Effector CD4-positive, alpha-beta T cell (primary cell): ENCODE data around the gene OCA2.
"Not testable (repeated sequence)": the region's sequence is repeated elsewhere in the genome, so short reads cannot be mapped to it uniquely, and the experiment has no call there.

ENCODE experiments used
- DNase-seq: peaks from one replicate; pipeline ENCODE4 v3.0.0-alpha.2; 2020

OCA2 gene

DNA sequence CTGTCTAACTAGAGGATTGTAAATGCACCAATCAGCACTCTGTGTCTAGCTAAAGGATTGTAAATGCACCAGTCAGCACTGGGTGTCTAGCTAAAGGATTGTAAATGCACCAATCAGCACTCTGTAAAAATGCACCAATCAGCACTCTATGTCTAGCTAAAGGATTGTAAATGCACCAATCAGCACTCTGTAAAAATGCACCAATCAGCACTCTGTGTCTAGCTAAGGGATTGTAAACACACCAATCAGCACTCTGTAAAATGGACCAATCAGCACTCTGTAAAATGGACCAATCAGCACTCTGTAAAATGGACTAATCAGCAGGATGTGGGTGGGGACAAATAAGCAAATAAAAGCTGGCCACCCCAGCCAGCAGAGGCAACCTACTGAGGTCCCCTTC, 331.7 kb downstream of the OCA2 start:
- DNase-seq, result not testable (repeated sequence)

DNA sequence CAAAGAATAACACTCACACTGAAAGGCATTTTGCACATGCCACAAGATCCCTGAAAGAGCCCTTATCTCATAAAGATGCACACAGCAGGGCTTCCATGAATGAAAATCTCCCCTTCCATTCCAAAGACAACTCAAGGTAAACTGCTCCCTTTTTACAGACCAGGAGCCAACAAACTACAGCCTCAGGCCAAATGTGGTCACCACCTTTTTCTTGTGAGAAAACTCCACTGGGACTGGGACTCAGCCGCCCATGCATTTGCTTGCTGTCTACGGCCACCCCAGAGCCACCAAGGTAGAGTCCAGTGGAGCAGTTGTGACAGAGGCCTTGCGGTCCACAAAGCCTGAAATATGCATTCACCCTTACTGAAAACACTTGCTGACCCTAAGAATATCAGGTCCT, 334.8 kb downstream of the OCA2 start:
- DNase-seq, result no peak

DNA sequence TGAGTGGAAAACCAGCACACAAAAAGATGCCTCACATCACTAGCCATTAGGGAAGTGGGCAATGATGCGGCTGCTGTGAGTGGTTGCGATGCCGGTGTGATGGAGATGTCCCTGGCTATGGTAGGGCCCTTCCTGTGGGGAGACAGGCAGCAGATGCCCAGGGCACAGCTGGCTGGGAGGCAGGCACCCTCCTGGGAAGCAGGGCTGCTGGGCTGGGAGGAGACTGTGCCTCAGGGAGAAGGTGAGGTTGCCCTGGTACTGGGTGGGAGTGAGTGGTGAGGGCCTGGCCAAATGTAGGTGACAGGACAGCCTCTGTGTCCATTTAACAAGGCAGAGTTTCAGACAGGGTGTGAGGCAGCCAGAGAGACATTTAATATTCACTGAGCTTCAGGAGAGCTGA, 335.6 kb downstream of the OCA2 start:
- DNase-seq, result no peak

DNA sequence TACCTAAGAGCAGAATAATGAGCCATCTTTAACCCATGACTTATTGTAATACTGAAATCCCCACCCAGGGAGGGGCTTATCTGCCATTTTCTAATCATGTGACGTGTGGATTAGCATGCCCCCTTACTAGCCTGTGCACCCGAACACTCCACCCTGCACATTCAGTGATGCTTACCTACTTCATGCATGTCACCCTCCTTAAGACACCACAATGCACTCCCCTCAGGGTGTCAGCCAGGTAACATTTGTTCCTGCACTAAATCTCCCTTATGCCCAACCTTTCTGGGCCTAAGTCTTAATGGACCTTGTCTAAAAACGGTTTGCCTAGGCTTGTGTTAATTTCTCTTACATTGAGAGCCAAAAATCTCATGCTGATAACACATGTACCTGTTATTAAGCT, 336.6 kb downstream of the OCA2 start:
- no peak for DNase-seq

DNA sequence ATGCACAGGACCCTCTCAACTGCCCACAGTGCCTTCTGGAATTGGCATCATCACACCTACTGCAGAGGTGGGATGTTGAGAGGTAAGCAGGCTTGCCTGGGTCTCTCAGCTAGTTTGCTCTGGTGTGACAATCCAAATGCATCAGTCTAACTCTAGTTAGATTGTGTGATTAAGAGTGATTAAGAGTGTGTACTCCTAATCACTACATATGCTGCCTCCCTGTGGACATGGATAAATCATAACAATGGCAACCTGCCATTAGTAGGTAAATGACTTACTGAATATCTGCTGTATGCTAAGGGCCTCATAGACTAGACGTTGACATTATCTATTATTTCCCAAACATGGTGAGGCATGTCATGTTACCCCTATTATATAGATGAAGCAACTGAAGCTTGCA, 342.1 kb downstream of the OCA2 start:
- no peak for DNase-seq

DNA sequence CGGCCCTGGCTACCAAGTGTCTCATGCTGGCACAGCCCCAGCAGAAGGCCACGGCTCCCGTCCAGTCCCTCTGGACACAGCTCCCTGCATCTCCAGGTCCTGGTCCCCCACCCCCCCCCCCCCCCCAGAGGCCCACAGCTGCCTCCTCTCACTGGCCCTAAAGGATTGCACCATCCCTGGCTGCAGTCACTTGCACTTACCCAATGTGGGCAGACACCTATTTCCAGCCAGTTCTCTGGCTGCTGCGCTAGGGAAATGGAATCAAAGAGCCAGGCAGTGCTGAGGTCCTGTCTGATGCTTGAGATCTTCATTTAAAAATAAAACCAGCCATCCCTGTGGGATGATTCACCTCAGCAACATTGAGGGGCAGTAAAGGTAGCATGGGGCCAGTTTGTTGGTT, 346.4 kb downstream of the OCA2 start:
- no peak for DNase-seq

DNA sequence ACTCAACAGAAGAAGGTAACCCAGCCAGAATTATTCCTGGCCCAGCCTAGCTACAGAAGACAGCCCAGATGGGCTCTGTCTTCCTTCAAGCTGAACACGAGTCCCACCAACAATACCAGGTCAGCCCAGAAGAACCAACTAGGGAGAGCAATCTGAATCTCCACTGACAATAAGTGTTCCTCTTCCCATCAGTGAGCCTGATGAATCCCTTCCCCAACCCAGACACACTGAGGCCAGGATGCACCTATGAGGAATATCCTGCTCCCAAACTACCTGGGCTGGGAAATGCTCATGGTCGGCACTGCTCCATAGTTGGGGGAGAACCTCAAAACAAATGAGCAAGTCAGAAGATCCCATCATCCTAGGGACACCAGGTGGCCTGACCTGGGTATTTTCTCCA, 351.1 kb downstream of the OCA2 start:
- no peak for DNase-seq

DNA sequence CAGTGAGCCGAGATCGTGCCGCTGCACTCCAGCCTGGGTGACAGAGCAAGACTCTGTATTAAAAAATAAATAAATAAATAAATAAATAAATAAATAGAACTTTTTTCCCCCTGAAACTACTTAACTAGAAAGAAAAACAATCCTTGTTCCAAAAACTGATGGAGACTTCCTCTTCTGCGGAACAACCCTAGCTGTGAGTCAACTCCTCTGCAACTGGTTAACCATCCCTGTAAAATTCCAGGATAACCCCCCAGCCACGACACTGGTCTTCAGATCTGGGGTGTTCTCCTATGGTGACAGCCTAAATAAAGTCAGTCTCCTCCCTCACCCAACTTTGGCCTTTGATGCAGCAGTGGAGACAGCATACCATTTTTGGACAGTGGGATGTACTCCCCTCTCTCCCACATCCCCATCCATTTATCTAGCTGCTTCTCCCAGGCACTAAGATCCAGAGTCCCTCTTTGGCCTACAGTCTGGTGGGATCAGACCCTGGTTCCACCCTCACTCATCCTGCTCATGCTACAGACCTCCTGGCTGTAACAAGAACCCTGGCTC, 352.6 kb downstream of the OCA2 start:
- no peak for DNase-seq

DNA sequence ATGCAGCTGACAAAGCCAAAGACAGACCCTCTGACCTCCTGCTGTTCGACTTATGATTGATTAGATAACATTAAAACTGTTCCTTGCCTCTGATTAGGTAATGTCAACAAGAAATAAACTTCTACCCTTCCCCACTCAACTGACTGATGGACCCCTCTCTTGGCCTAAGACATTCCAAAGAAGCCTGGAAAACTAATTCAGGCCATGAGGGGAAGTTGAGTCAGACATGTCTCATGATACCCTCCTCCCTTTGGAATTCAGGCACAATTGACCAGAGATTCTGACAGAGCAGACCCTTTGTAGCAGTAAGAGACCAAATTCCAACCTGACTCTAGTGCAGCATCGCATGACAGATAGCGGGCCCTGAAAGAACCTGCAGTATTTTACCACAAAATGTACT, 354.5 kb downstream of the OCA2 start:
- DNase-seq, result no peak

DNA sequence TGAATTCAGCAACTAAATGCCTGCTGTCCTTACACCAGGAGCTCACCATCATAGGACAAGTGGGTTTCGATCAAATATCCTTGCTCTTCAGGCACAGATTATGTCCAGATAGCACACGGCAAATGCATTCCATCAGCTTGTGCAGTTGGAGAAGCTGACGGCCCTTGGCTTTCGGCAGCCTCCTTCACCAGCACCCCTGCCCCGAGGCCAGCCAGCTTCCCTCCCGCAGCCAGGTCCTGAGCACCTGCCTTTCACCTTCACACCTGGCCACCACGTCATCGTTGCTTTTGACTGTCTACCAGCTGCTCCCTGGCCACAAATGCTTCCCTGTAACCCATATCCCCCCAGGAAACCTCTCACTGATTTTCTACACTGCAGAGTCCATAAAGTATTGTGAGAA, 355.5 kb downstream of the OCA2 start:
- no peak for DNase-seq

DNA sequence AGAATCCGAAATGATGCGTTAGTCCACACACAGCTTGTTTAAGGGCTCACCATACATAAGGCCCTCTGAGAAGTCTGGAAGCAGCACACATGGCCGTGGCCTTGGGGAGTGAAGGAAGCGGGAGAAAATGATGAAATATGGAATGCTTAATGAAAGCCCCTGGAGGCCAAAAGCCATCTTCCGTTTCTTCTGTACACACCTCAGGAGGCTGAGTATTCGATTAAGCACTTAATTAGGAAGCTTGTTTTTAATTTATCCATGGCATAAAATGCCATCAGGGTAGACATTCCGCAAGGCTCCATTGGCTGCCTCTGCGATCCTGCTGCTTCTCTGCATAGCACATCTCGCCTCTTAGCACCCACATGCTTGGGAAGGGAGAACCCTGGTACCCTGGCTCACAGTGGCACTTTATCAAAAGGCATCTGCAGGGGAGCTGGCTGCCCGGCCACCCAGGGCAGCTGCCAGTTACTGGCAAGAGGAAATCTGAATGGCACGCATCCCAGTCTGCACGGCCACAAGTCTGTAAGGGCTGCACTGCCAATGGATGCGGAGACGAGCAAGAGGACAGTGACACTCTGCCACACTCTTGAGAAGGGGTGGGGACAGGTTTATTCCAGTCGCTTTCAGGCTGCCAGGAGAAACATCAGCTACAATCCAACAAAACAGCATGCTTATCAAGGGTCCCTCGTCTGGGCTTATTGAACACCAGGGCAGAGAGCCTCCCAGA, 356.2 kb downstream of the OCA2 start:
- DNase-seq, result no peak

DNA sequence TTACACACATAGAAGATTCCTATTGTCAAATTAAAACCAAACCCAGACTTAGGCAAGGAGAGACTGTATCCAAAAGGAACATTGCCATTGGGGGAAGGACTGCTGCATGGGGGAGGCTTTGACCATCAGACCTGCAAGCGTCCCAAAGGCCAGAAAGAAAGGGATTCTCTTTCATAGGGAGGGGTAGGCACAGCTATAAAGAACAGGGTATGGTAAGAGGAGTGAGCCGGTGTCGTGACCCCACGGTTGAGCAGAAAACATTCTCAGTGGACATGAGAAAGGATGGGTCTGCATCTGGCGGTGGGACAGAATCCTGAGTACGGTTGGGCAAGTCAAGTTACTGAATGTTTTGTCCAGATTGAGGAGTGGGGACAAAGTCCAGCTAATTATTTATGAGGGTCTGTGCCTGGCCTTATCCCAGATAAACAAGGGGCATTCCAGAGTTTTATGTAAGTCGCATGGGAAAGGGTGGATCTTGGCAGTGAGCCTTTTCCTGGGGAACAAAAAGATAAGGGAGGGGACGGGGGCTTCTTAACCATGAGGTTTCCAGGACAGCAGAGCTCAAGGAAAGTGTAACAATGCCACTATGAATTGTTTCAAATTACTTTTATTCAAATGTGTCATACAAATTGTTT, 357.8 kb downstream of the OCA2 start:
- no peak for DNase-seq

DNA sequence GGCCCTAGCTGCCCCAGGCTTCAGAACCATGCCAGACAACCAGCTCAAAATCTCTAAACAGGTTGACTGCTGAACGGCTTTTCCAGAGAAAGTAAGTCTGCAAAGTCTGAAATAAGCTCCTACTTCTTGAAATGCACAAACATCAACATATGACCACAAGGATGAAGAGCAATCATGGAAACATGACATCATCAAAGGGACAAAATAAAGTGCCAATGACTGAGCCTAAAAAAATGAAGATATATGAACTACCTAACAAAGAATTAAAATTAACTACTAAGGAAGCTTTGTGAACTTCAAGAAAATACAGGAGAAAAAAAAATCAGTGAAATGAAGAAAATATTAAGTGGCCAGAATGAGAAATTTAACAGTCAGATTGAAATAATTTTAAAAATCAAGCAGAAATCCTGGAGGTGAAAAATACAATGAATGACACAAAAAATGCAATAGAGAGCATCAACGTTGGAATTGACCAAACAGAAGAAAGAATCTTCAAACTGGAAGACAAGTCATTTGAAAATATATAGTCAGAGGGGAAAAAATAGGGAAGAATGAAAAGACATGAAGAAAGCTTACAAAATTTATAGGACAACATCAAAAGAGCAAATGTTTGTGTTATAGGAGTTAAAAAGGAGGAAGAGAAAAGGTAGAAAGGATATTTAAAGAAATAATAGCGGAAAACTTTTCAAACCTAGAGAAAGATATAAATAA, 364.2 kb downstream of the OCA2 start:
- DNase-seq, result no peak

DNA sequence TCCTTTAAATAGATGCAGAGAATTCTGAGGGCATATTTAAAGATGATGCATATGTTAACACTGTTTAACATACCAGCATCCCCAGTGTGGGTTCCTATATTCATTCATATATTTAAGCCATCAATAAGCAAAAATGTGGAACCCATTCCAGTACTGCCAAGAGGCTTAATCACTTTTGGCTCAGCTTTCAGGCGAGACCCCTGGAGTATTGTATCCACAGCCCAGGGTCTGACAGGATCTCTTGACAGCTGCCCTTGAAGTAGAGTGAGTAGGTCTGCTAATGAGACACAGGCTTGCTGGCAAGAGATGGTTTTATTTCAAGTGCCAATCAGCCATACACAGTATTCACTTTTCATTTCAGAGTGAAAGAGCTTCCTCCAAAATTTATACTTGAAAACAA, 367.3 kb downstream of the OCA2 start:
- no peak for DNase-seq

DNA sequence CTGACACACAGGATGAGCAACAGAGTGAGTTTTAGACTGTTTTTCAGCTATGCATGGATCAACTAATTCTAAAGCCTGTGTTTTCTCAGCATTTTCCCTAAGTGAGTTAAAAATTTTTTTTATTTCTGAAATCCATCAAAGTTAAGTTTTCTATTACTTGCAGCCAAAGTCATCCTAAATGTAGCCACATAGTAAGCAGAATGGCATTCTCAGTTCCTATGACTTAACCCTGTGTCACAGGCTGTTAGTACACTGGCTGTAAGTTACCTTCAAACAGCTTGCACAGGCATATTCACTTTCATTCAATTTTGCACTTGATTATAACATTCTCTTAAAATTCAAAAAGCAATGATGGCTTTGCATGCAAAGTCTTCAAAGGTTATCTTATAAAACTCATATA, 368.2 kb downstream of the OCA2 start:
- DNase-seq, result no peak

DNA sequence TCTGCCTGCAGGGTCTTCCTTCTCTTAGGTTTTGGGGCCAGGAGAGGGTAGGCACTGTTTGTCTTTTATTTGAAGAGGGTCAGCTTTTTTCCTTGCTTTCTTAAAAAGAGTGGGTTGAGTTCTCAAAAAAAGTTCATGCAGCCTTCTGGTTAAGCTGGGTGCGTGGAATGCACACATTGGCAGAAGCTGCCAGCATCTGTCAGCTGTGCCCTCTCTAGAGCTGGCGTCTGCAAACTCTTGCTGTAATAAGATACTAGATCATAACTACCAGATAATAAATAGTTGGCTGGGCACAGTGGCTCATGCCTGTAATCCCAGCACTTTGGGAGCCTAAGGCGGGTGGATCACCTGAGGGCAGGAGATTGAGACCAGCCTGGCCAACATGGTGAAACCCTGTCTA, 373.4 kb downstream of the OCA2 start:
- DNase-seq, result no peak

DNA sequence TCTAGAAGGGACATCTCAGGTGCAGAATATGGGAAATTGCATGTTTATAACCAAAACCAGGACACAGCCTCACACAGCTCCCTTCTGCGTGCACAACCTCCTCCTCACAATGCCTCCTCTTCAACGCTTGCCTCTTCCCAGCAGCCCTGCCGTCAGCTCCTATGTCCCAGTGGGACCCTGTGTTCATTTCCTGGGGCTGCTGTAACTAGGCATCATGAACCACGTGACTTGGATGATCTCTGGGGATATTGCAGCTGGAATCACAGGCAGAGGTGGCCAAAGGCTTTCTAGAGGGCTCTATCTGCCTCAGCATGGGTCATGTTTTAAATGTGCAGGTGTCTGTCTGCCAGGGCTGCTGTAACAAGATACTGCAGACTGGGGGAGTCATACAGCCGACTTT, 375.3 kb downstream of the OCA2 start:
- no peak for DNase-seq

DNA sequence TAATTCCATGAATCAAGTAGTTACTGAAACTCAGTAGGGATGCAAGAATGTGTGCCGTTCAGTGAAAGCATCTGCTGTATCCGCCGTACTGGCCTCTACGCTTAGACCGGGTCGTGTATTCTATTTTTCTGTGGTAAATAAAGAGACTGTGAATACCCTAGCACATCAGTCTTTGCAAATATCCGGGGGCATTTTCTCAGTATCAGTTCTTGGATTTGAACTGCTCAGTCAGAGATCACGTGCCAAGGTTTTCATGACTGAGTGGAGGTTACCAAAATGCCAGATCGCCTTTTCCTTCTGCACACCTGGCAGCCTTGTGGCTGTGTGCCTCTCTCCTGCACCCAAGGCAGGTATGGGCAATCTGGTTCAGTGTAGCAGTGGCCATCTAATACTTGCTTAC, 377.0 kb downstream of the OCA2 start:
- DNase-seq, result no peak

DNA sequence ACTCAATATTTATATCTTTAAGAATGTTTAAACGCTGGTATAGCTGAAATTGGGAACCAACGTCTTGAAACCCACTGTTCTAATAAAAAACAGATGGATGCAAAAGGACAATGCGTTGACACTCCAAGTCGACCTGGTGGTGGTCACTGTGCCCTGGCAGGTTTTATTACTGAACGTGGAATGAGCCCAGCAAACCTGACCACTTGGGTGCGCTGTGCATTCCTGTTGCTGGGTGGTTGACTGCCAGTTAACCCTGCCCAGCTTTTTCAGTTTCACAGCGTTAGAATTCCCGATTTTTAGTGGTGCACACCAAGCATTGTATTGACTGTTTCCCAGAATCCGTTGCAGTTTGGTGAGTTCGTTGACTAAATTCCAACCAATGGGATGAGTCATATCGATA, 384.4 kb downstream of the OCA2 start:
- no peak for DNase-seq

DNA sequence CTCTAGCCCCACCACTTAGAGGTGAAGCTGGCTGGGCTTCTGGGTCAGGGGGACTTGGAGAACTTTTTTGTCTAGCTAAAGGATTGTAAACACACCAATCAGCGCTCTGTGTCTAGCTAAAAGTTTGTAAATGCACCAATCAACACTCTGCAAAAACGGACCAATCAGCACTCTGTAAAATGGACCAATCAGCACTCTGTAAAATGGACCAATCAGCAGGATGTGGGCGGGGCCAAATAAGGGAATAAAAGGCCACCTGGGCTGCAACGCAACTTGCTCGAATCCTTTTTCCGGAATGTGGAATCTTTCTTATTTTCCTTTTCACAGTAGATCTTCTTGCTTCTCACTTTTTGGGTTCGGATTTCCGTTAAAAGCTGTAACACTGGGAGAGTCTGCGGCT, 385.3 kb downstream of the OCA2 start:
- not testable (repeated sequence) for DNase-seq

DNA sequence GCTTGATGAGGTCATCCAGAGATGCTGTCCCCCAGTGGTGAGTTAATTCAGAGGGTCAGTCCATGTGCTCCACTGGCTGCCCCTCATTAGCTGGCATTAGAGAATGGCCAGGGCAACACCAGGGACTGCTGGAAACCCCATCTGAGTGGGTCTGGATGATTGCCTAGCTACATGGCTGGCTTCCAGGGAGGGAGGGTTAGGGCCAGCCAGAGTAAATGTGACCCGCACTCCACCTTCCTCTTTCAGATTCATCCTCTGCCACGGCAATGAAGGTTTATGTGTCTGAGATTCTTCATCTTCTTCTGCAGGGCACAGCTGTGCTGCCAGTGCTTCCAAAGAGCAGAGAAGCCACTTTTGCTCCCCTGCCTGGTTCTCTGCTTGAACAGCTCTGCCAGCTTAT, 391.9 kb downstream of the OCA2 start:
- DNase-seq, result no peak

DNA sequence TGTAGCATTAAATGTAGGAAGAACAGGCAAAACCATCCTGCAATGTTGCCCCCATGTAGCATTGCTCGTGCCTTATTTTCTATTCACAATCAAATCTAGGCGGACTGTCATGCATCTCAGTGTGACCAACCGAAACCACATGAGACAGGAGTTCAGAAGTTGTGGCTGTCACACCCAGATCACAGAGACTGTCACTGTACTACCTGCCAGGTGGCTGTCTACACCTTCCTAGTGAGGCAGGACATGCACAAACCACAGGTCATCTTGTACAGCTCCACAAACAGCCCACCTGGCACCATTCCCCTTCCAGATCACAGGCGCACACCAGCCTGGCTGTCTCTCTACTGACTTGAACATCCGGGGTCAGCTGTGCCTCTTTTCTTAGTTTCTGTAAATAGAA, 392.8 kb downstream of the OCA2 start:
- DNase-seq, result no peak

DNA sequence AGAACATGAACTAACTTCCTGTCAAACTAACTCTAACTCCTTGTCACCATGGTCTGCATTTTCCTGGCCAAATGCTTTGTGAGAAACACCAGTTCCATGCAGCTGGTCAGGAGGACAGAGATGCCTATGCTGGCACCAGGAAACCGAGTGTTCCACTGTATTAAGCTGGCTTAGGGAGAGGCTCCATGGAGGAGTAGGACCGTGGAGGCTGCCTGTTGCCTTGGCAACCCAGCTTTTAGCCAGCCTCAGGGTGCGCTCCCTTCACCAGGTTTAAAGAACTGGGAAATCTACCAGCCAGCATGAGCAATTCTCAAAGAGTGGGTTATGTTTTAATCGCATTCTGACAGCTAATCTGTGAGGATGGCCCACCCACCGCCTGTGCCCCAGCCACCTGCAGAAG, 394.1 kb downstream of the OCA2 start:
- no peak for DNase-seq
